H1 (cell line): Measurements from ENCODE around the gene DOCK11. TPM values are rescaled to one million over a fixed set of nuclear protein-coding genes. Genes with fewer than 3 reads are reported as not detected.

ENCODE experiments used
- MAX ChIP-seq: IDR thresholded peaks from 2 replicates; pipeline ENCODE4 v1.6.1; 2012; ENCODE audit warnings: inconsistent platforms
- polyA plus RNA-seq, 7 experiments: library from polyadenylated mRNA; depleted of rRNA in 3 of 7; stranded (reverse) in 5 of 7; unstranded in 2 of 7; fragments of >200 nt in 5 of 7; fragments of 200-250 nt in 2 of 7; gene quantifications; 1 replicate in 5 of 7; 2 replicates in 1 of 7; 4 replicates in 1 of 7; pipeline versions ENCODE4 v1.2.1 to v1.2.3, GENCODE V29; 2011 to 2013; ENCODE audit warnings: missing spikeins in 2 of 7, mixed read lengths in 2 of 7
- total RNA-seq: library from RNA; stranded (reverse); fragmentation: NEBNext Ultra II Directional; extraction: Animal tissue kit (Norgen Biotek cat#: 25700); gene quantifications from 2 replicates; pipeline ENCODE4 v1.2.1, GENCODE V29; 2021

The DOCK11 gene
- total and polyA plus RNA-seq, 2 of the 8 experiments (the other 6 are each of a cell fraction or from before 2014, with no cell fraction given) = 4.9 to 12.0 TPM

- TF ChIP-seq MAX = no peak
Measured at GRCh38 chrX:118718737-118719136, 223.1 kb downstream of the DOCK11 start (continued).
